HG03025 (cell line): ENCODE measurements around the gene DYNAP.

Experiments used
- ATAC-seq: cut with Tn5 transposase; IDR thresholded peaks from one replicate; pipeline ENCODE4 v1.9.1; 2021; ENCODE audit warnings: mild to moderate bottlenecking, moderate library complexity; ENCODE audit not compliant: unreplicated experiment, low FRiP score

Gene DYNAP, protein sequence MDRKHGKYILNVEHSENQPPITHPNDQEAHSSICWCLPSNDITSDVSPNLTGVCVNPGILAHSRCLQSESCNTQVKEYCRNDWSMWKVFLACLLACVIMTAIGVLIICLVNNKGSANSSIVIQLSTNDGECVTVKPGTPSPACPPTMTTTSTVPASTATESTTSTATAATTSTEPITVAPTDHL

GRCh38 chr18:54590945-54591344, at the start of gene DYNAP:
Gene DYNAP (plus strand): TSS chr18:54591245. CDS start chr18:54591283, 38 bp downstream.
- no peak for ATAC-seq

DNA sequence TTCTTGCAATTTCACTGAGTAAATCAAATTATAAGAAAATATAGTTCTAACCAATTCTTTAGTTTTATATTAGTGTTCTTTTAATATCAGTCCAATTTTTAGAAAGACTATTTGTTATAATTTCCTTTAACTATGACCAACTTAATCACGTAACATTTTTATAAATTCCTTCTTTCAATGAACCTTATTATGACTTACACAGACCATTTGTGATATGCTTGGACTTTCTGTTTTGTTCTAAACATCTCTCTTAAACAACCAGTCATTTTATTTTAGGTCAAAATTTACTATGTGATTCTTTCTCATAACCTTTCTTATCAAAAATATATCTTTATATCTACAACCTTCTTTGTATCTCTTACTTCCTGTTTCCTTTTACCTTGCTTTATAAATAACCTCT, 39.5 kb upstream of the DYNAP start:
- ATAC-seq, result no peak

DNA sequence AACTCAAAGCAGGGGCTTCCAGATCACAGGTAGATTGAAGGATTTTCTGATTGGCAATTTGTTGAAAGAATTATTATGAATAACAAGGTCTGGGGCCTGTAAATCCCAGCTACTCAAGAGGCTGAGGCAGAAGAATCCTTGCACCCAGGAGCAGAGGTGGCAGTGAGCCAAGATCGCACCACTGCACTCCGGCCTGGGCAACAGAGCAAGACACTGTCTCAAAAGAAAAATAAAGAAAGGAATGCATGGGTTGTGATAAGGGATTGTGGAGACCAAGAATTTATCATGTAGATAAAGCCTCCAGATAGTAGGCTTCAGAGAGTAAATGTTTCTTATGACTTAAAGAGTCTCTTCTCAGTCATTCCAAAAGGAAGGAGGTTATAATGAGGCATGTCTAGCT, 35.8 kb upstream of the DYNAP start:
- ATAC-seq, result no peak

DNA sequence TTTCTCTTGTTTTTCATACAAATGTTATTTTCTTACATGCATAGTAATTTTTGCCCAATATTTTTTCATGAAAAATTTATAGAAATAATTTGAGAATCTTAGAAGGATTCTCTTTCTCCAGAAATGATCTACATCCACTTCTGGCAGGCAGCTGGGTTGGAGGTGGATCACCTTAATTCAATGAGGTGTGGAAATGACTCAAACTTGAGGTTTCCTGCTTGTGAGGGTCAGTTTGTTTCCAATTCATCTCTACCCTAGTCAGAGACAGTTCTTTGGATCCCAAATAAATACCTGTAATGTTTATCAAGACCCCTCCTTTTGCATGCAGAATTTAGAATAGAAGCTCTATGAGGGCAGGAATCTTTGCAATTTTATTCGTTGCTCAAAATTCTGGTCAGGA, 35.0 kb upstream of the DYNAP start:
- ATAC-seq, result no peak

GRCh38 chr18:54557958-54558357, 33.1 kb upstream of the DYNAP start:
- no peak for ATAC-seq

- peak; percentile 61 for ATAC-seq
Observed at GRCh38 chr18:54558609-54559585, 32.1 kb upstream of the DYNAP start.

- ATAC-seq, result no peak
Observed at GRCh38 chr18:54561706-54562267, 29.3 kb upstream of the DYNAP start.

DNA sequence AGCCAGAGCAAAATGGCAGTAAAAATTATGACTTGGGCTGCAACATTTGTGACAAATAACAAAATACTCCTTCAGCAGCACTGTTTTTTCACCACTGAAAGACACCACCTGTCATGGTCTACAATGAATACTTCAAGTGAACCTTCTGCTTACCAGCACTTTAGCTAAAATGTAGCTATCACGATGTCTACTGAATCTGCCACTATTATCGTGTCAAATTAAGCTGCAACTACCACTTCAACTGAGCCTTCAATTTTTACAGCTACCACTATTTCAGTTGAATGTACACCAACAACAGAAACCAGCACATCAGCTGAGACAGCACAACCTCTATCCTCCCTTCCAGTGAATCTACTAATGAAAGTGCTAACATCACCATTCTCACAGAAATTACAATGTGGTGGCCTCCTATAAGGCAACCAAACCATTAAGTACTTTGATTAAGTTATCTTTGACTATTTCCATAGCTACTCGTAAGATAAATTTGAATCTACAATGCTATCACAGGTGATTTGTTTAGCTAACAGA, 10.8 kb upstream of the DYNAP start:
- no peak for ATAC-seq

GRCh38 chr18:54584065-54584464, 7.0 kb upstream of the DYNAP start:
- ATAC-seq, result no peak

DNA sequence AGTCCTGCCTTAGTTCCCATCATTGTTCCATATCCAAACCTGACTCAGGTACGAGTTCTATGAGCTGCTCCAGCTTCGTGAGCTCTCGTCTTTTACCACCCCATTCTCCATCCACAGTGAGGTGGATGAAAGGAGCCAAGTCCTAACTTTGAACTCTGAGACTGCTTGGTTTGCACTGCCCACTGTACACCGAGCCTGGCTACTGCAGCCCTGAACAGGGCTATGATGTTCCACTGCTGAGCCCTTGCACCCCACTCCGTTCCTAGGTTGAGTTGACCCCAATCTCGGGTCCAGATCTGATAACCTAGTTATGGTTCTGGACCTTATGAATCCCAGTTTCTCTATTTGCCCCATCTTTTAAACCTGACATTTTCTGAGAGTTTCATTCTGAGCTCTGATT, 5.3 kb upstream of the DYNAP start:
- no peak for ATAC-seq

DNA sequence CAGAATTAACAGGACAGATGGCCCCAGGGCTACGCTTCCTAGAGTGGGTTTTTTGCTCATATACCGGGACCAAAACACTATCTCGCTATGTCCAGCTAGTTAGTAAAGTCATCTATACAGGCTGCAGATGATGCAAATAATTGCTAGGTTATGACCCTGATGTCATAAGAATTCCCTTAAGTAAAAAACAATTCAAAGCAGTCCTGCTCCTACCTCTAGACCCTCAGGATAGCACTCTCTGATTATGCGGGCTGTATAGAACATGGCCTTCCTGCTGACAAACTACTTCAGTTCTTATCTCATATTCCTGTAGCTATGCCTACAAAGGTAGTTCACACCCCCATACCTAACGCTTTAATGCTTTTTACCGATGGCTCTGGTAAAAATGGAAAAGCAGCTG, 13.2 kb downstream of the DYNAP start:
- ATAC-seq, result no peak

DNA sequence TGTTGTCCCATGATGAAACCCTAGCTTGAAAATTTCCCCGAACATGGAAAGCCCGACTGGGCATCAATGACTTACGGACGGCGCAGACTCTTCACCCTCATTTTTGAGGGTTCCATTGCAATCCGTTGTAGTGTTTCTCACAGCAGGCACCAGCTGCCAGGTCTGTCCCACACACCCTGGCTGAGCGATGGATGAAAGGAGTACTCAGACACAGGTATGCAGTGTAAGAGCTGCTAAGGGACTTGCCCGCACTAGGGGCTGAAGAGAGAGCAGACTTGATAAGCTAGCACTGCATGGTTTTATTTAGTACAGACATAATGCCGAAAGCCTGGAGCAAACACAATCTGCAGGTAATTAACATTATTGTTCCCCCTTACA, 15.8 kb downstream of the DYNAP start:
- no peak for ATAC-seq

- ATAC-seq, result no peak
Observed at GRCh38 chr18:54607213-54608027, 16.4 kb downstream of the DYNAP start.

GRCh38 chr18:54608028-54608642, 17.1 kb downstream of the DYNAP start:
- no peak for ATAC-seq

- no peak for ATAC-seq
Observed at GRCh38 chr18:54611816-54612215, 20.8 kb downstream of the DYNAP start.

- no peak for ATAC-seq
Observed at GRCh38 chr18:54612237-54612636, 21.2 kb downstream of the DYNAP start.

DNA sequence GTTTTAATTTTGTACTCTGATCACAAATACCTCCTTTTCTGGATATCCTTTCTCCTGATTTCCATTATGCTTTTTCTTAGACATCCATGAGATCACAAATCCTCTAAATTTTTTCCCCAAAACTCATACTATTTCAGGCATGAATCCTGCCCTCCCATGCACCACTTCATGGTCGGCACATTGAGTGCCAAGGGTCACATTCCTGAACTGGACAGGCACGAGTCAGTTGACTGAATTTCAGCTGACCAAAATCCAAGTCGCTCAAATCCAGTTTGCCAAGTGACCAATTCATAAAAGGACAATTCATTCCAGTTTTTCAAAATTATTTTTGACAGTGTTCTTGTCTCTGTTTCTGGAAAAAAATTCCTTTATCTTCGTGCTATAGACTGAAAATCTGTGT, 22.1 kb downstream of the DYNAP start:
- no peak for ATAC-seq

- no peak for ATAC-seq
Observed at GRCh38 chr18:54616220-54616848, 25.3 kb downstream of the DYNAP start.

DNA sequence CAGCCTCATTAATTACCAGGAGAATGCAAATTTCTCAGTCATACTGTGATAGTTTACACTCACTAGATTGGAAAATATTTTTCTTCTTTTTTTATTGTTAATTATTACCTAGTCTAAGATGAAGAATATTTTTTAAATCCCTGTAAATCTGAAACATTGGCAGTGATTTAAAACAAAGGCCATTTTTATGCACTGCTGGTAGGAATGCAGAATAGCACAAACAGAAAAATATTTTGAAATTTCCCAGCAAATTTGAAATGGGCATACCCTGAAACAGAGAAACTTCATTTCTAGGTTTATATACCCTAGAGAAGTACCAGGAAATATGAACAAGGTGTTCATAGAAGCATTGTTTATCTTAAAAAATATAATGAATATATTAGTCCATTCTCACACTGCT, 31.0 kb downstream of the DYNAP start:
- ATAC-seq, result no peak

- ATAC-seq, result no peak
Observed at GRCh38 chr18:54626779-54627178, 35.7 kb downstream of the DYNAP start.
